GM12801 (cell line): Measurements from ENCODE around the gene ZCCHC13.

ENCODE experiments used
- CTCF ChIP-seq: IDR thresholded peaks from one replicate; pipeline ENCODE4 v1.5.1; 2011; ENCODE audit warnings: control low read depth; ENCODE audit not compliant: insufficient read length; ENCODE audit errors: extremely low read depth

ZCCHC13 gene

DNA sequence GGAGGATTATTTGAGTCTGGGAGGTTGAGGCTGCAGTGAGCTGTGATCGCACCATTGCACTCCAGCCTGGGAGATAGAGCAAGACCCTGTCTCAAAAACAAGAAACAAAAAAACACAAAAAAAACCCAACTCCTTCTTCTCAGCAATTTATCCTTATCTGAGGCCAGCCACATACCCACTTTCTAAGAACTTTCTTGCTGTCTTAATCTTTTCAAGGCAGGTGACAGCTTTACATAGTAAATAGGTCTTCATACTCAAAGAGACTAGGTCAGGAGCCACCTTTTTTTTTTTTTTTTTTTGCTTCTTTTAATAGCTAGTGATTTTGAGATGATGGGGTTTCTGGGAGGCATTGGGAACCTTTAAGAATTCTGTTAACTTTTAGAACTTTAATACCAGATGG, 26.1 kb upstream of the ZCCHC13 start:
- no peak for TF ChIP-seq CTCF

GRCh38 chrX:74280759-74281158, 23.2 kb upstream of the ZCCHC13 start:
- no peak for TF ChIP-seq CTCF

DNA sequence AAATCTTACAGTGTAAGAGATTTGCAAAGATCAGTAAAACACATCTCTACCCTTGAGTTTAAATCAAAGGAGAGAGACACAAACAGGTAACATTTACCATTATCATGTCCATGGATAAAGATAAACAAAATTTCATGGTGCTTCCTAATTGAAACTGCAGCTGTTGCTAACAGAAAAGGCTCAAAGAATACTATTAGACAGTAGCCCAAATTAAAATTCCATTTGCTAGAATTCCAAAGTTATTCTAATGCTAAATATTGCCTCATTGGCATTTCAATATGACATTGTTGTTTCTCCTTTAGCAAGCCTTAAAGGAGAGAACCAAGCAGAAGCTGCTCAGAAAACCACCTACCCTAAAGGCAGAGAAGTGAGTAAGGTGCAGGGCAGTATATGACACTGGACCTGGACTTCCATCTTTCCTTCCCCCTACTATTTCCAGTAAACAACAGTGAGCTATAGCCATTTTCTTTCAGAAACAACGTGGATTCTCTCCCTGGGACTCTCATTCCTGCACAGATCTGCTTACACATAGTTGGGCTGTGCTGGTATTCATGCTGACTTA, 19.5 kb upstream of the ZCCHC13 start:
- no peak for TF ChIP-seq CTCF

- TF ChIP-seq CTCF, result no peak
Measured at GRCh38 chrX:74286950-74287740, 16.8 kb upstream of the ZCCHC13 start.

- no peak for TF ChIP-seq CTCF
Measured at GRCh38 chrX:74291577-74291963, 12.4 kb upstream of the ZCCHC13 start.

DNA sequence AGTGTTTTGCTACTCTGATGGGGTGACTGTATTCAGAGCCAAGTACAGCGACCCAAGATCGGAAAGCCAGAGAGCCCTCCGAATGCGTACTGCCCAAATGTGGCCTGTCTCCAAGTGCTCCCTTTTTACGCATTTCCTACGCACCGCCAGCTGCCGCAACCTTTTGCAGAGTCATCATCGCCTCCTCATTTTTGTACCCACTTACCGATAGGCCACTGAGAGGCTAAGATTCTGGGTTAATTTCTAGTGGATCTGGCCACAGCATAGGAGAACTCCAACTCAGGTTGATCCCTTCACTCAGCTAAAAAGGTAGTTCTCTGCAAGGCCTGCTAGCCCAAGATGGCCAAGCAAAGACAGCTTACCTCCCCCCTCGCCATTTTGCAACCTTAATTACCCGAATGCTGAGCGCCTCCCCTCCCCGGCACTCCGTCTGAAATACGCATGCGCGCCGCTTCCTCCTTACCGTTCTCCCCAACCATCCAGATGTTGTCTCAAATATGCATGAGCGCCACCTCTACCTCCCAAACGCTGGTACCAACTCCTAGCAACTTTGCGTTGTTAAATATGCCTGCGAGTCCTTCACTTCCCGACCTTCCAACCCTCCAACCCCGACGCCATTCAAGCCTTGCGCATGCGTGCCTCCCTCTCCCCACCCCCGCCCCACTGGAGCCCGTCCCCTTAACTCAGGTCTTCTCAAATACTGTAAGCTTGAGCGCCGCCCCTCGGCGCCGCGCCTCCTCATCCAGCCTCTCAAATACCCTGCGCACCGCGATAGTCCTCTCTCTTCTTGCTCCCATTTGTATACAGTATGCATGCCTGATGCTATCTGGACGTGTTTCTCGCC, 11.8 kb upstream of the ZCCHC13 start:
- no peak for TF ChIP-seq CTCF

- no peak for TF ChIP-seq CTCF
Measured at GRCh38 chrX:74292808-74293123, 11.2 kb upstream of the ZCCHC13 start.
